ENCODE results near the gene SSX2IP. TPM values are rescaled to one million over a fixed set of nuclear protein-coding genes. Genes with fewer than 3 reads are reported as not detected.
A peak's percentile ranks its signal among the peaks of the same experiment; 100 is the strongest.

Gene SSX2IP
- total and polyA plus RNA-seq, 9 of the 15 experiments (the other 6 are each of a cell fraction or from before 2014, with no cell fraction given), result 20.6 to 96.7 (median 61.7) TPM

DNA sequence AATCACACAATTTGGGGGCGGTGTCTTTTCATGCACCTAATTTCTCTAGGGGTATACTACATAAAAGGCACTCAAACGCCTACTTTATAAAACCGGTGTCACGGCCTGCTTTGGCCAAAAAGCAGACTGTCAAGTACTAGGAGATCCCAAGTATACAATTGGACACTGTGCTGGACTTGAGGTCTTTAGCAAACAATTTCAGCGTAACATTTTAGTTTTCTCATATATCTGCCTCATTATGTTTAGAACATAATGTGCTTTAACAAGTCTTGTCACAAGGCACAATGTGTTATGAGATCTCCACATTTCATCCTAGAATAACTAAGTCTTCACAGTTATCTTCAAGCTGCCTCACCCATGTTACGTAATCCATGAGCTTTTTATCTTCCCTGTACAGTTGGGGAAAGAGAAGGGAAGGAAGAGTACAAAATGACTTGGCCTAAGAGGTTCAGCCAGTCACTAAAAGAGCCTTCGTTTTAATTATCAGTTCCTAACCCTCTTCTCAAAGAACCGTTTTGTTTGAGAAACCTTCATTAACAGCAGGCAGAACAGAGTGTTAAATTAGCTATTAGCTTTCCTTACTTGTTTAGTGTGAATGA, 1.7 kb downstream of the SSX2IP start (continued):
- TF ChIP-seq, protein P1, sequence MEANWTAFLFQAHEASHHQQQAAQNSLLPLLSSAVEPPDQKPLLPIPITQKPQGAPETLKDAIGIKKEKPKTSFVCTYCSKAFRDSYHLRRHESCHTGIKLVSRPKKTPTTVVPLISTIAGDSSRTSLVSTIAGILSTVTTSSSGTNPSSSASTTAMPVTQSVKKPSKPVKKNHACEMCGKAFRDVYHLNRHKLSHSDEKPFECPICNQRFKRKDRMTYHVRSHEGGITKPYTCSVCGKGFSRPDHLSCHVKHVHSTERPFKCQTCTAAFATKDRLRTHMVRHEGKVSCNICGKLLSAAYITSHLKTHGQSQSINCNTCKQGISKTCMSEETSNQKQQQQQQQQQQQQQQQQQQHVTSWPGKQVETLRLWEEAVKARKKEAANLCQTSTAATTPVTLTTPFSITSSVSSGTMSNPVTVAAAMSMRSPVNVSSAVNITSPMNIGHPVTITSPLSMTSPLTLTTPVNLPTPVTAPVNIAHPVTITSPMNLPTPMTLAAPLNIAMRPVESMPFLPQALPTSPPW (CRISPR knock-in tag; IDR thresholded peaks at IDR 0.05), result peak; percentile 31
- TF ChIP-seq, protein P2, sequence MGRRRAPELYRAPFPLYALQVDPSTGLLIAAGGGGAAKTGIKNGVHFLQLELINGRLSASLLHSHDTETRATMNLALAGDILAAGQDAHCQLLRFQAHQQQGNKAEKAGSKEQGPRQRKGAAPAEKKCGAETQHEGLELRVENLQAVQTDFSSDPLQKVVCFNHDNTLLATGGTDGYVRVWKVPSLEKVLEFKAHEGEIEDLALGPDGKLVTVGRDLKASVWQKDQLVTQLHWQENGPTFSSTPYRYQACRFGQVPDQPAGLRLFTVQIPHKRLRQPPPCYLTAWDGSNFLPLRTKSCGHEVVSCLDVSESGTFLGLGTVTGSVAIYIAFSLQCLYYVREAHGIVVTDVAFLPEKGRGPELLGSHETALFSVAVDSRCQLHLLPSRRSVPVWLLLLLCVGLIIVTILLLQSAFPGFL (CRISPR knock-in tag; IDR thresholded peaks at IDR 0.05), result no peak
- TF ChIP-seq ZNF217 (CRISPR knock-in tag; IDR thresholded peaks at IDR 0.05) (no peak), BHLHE40 (IDR thresholded peaks at IDR 0.05; ENCODE audit: low read length) (no peak), CHD1 (IDR thresholded peaks at IDR 0.05; ENCODE audit: low read length) (no peak), TAF7 (tag; IDR thresholded peaks at IDR 0.05) (no peak), RBM34 (IDR thresholded peaks at IDR 0.05; ENCODE audit: borderline replicate concordance, insufficient read depth, low read length) (no peak), SIRT6 (IDR thresholded peaks at IDR 0.05; ENCODE audit: low read depth, low read length) (no peak), TARDBP (IDR thresholded peaks at IDR 0.05) (no peak), TSC22D4 (tag; IDR thresholded peaks at IDR 0.05) (no peak), TEAD2 (tag; IDR thresholded peaks at IDR 0.05) (no peak), POLR2AphosphoS2 (IDR thresholded peaks at IDR 0.05; ENCODE audit: low read length) (no peak), NONO (IDR thresholded peaks at IDR 0.05; ENCODE audit: low read depth in 2 of 2, low read length in 1 of 2) (0 out of 4 replicates have a peak, but pooled peaks of 1 of the 2 experiments have one; percentile 38), OTX1 (CRISPR knock-in tag; IDR thresholded peaks at IDR 0.05) (no peak)
- TF ChIP-seq, protein P3, sequence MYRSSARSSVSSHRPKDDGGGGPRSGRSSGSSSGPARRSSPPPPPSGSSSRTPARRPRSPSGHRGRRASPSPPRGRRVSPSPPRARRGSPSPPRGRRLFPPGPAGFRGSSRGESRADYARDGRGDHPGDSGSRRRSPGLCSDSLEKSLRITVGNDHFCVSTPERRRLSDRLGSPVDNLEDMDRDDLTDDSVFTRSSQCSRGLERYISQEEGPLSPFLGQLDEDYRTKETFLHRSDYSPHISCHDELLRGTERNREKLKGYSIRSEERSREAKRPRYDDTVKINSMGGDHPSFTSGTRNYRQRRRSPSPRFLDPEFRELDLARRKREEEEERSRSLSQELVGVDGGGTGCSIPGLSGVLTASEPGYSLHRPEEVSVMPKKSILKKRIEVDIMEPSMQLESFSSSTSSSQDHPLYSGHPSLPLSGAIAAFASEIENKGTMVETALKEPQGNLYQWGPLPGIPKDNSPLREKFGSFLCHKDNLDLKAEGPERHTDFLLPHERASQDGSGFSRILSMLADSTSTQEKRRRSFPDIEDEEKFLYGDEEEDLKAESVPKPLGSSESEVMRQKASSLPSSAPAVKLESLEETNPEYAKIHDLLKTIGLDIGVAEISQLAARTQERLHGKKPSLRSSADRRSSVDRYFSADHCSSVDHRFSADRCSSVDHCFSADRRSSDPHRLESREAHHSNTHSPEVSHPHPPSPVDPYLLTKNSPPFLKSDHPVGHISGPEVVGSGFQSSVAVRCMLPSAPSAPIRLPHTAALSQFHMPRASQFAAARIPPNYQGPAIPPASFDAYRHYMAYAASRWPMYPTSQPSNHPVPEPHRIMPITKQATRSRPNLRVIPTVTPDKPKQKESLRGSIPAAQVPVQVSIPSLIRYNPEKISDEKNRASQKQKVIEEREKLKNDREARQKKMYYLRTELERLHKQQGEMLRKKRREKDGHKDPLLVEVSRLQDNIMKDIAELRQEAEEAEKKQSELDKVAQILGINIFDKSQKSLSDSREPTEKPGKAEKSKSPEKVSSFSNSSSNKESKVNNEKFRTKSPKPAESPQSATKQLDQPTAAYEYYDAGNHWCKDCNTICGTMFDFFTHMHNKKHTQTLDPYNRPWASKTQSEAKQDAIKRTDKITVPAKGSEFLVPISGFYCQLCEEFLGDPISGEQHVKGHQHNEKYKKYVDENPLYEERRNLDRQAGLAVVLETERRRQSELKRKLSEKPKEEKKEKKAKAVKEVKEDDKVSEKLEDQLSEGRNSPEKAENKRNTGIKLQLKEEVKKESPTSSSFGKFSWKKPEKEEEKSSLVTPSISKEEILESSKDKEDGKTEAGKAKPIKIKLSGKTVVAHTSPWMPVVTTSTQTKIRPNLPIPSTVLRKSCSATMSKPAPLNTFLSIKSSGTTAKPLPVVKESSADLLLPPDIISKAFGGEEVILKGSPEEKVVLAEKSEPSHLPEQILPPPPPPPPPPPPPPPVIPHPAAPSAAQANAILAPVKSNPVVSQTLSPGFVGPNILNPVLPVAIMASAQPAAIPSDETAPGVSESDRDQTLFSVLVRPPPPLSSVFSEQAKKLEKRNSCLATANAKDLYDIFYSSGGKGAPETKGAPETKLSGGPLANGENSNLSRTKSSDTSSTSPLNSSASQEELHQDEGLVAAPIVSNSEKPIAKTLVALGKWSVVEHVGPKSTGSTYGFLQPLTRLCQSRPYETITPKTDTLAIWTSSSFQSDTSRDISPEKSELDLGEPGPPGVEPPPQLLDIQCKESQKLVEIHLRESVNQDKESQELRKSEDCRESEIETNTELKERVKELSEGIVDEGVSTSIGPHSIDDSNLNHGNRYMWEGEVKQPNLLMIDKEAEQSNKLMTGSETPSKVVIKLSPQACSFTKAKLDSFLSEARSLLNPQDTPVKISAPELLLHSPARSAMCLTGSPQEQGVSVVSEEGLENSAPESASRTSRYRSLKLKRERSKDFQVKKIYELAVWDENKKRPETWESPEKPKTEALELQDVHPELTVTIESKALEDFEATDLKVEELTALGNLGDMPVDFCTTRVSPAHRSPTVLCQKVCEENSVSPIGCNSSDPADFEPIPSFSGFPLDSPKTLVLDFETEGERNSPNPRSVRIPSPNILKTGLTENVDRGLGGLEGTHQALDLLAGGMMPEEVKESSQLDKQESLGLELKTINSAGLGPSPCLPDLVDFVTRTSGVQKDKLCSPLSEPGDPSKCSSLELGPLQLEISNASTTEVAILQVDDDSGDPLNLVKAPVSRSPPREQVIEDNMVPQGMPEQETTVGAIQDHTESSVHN (IDR thresholded peaks at IDR 0.05; ENCODE audit: borderline replicate concordance in 1 of 2, low read depth in 1 of 2), result 0 out of 4 replicates have a peak, but pooled peaks have one; percentile 28 to 49
- TF ChIP-seq, protein P4, sequence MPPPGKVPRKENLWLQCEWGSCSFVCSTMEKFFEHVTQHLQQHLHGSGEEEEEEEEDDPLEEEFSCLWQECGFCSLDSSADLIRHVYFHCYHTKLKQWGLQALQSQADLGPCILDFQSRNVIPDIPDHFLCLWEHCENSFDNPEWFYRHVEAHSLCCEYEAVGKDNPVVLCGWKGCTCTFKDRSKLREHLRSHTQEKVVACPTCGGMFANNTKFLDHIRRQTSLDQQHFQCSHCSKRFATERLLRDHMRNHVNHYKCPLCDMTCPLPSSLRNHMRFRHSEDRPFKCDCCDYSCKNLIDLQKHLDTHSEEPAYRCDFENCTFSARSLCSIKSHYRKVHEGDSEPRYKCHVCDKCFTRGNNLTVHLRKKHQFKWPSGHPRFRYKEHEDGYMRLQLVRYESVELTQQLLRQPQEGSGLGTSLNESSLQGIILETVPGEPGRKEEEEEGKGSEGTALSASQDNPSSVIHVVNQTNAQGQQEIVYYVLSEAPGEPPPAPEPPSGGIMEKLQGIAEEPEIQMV (tag; conservative IDR thresholded peaks at IDR 0.05; ENCODE audit: low read depth), result no peak

All from K562 (cell line).